Activated CD8-positive, alpha-beta memory T cell treated with anti-CD3 and anti-CD28 coated beads, Interleukin-2, amount 10 ng/mL, durations not matched to agents 7 days and 5 days (primary cell): ENCODE results near the gene TIMM22. TPM values are rescaled to one million over a fixed set of nuclear protein-coding genes. Genes with fewer than 3 reads are reported as not detected.

Source experiments
- ATAC-seq: fragments of 150-1000 bp; cut with Tn5 transposase; one replicate; pipeline ENCODE4 v1.10.0; 2021; ENCODE audit warnings: moderate library complexity
- CTCF ChIA-PET: fragments of 350-600 bp; sonication (Branson Sonifier 250); formaldehyde crosslinking; loops from one replicate; lab custom pipeline; 2021; ENCODE audit warnings: antibody characterized with exemption; lab: Charles Lee
- DNase-seq: peaks from one replicate; pipeline ENCODE4 v3.0.0-alpha.2; 2020
- H3K27ac Mint-ChIP-seq: one replicate; pipeline ENCODE4 v1.8.0; 2021; ENCODE audit warnings: mild to moderate bottlenecking, mixed read lengths
- H3K27me3 Mint-ChIP-seq: one replicate; pipeline ENCODE4 v1.8.0; 2021; ENCODE audit warnings: mixed read lengths
- H3K36me3 Mint-ChIP-seq: one replicate; pipeline ENCODE4 v1.8.0; 2021; ENCODE audit warnings: mild to moderate bottlenecking, mixed read lengths
- H3K4me1 Mint-ChIP-seq: one replicate; pipeline ENCODE4 v1.8.0; 2021; ENCODE audit warnings: mixed read lengths
- H3K4me3 Mint-ChIP-seq: one replicate; pipeline ENCODE4 v1.8.0; 2021; ENCODE audit warnings: mild to moderate bottlenecking, moderate library complexity, mixed read lengths
- H3K9me3 Mint-ChIP-seq: one replicate; pipeline ENCODE4 v1.8.0; 2022; ENCODE audit warnings: low read depth, mixed read lengths
- total RNA-seq, 2 experiments: library from RNA; stranded (reverse); gene quantifications; one replicate each; pipeline ENCODE4 v1.2.3, GENCODE V29; 2021

TIMM22 gene
- total RNA-seq, 2 experiments from 2014 or later = 9.7 to 12.5 TPM

GRCh38 chr17:998111-998510, 1.2 kb downstream of the TIMM22 start:
- Mint-ChIP-seq H3K27ac (peak overlapping the region; percentile 97), H3K27me3 (no peaks in the 10 kb centered on the region), H3K4me3 (peak overlapping the region; percentile 97), H3K36me3 (peaks cover 15% of the 10 kb centered on the region), H3K4me1 (peaks cover 25% of the 10 kb centered on the region), H3K9me3 (peaks cover 2% of the 10 kb centered on the region)
- CTCF ChIA-PET = interaction anchor here (0.9 to 5.2 kb wide), 6 partner anchors 17 to 283 kb away, joined by 5 to 42 read pairs (median 12); partner anchors contain the start of genes GEMIN4, GLOD4, MRM3 and VPS53
- DNase-seq (no peak), ATAC-seq (no peak)

GRCh38 chr17:1000597-1001461, 3.9 kb downstream of the TIMM22 start:
- ATAC-seq (no peak), DNase-seq (no peak)
- H3K36me3 Mint-ChIP-seq = peaks cover 16% of the 10 kb centered on the region
- H3K27ac Mint-ChIP-seq = no peak overlapping the region
- H3K9me3 Mint-ChIP-seq = no peaks in the 10 kb centered on the region
- CTCF ChIA-PET = interaction anchor here (0.9 to 5.2 kb wide), 6 partner anchors 18 to 206 kb away, joined by 3 to 42 read pairs (median 4); partner anchors contain the start of gene NXN
- no peak overlapping the region for H3K4me3 Mint-ChIP-seq
- H3K4me1 Mint-ChIP-seq = peaks cover 25% of the 10 kb centered on the region
- H3K27me3 Mint-ChIP-seq = no peaks in the 10 kb centered on the region

- CTCF ChIA-PET = interaction anchor here (0.9 to 2.5 kb wide), 3 partner anchors 19 to 206 kb away, joined by 3 to 8 read pairs (median 3); no protein-coding TSS in a partner anchor
- peaks cover 22% of the 10 kb centered on the region for H3K4me1 Mint-ChIP-seq
- no peak for ATAC-seq
- H3K36me3 Mint-ChIP-seq = peaks cover 17% of the 10 kb centered on the region
- no peaks in the 10 kb centered on the region for H3K27me3 Mint-ChIP-seq
- DNase-seq = no peak
- no peak overlapping the region for H3K4me3 Mint-ChIP-seq
- H3K9me3 Mint-ChIP-seq = no peaks in the 10 kb centered on the region
- H3K27ac Mint-ChIP-seq = no peak overlapping the region
These were observed 4.9 kb downstream of the TIMM22 start for GRCh38 chr17:1001640-1002411.

DNA sequence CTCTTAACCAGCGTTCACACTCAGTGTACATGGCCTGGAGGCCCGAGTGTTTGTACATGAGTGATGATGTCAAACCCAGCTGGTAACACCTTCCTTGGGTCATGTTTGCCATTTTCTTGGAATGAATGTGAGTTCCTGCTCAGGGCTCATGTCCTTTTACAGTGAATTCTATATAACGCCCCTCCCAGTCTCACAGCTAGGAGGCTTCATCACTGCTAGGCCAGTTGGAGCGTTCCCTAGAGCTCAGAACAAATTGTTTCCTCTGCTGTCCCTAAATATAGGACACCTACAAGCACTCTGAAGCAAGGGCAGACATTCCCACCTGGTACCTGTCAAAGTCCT, 5.5 kb downstream of the TIMM22 start:
- H3K27me3 Mint-ChIP-seq = no peaks in the 10 kb centered on the region
- no peaks in the 10 kb centered on the region for H3K9me3 Mint-ChIP-seq
- CTCF ChIA-PET = interaction anchor here (2.5 kb wide), 1 partner anchor 56 kb away, joined by 8 read pairs; no protein-coding TSS in a partner anchor
- no peak for DNase-seq
- no peak overlapping the region for H3K4me3 Mint-ChIP-seq
- H3K4me1 Mint-ChIP-seq = peaks cover 22% of the 10 kb centered on the region
- no peak for ATAC-seq
- peaks cover 18% of the 10 kb centered on the region for H3K36me3 Mint-ChIP-seq
- no peak overlapping the region for H3K27ac Mint-ChIP-seq

- no peak for ATAC-seq
- H3K9me3 Mint-ChIP-seq = no peaks in the 10 kb centered on the region
- CTCF ChIA-PET = interaction anchor here (2.5 kb wide), 1 partner anchor 55 kb away, joined by 8 read pairs; no protein-coding TSS in a partner anchor
- peaks cover 16% of the 10 kb centered on the region for H3K4me1 Mint-ChIP-seq
- DNase-seq = no peak
- H3K36me3 Mint-ChIP-seq = peaks cover 18% of the 10 kb centered on the region
- H3K27me3 Mint-ChIP-seq = no peaks in the 10 kb centered on the region
- no peak overlapping the region for H3K4me3 Mint-ChIP-seq
- no peak overlapping the region for H3K27ac Mint-ChIP-seq
These were observed 6.0 kb downstream of the TIMM22 start for GRCh38 chr17:1002771-1003555.

DNA sequence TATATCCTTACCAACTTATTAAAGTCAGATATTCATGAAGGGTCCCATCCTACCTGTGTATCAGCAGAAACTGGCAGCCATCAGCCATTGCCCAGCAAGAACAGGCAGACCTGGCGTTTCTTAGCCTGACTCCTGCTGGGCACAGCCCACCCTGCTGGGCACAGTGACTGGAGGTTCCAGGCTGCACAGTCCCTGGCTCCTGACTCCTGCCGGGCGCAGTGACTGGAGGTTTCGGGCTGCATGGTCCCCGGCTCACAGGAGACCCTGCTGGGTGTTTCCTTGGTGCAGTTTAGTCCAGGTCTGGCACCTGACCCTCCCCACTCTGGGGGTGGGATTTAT, 6.7 kb downstream of the TIMM22 start:
- Mint-ChIP-seq H3K9me3 (no peaks in the 10 kb centered on the region), H3K36me3 (peaks cover 18% of the 10 kb centered on the region), H3K4me3 (no peak overlapping the region), H3K27ac (no peak overlapping the region), H3K27me3 (no peaks in the 10 kb centered on the region), H3K4me1 (peaks cover 10% of the 10 kb centered on the region)
- ATAC-seq (no peak), DNase-seq (no peak)
- CTCF ChIA-PET = no interaction called here

DNA sequence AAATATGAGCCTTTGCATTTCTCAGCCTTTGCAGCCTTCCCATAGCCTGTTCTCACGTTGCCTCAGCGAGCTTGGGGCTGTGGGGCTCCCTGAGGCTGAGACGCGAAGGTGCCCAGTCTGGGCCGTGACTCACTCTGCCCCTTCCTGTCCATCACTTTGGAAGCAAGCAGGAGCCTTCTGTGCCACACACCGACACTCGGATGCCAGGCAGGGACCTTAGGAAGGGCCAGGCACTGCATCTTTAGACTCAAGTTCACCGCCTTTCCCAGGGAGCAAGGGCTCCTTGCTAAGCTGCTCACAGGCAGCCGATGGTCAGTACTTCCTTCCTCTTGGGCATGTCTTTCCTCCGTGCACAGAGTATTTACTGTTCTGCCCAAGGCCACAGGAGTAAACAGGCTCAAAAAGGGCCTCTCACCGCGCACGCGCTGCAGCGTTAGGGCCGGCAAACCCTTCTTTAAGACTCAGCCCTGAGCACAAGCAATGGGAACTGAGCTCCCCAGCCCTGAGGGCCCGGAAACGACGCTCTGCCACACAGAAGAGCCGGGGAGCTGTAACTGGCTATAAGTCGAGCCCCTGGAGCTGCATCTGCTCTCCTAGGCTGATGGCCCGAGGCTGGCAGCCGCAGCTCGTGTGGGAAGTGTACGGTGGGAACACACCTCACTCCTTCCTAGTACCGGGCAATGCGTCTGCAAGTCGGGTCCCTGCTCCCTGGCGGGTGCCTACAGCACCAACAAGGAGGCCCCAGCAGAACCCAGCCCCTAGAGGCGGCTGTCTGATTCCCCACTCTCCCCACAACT, 7.2 kb downstream of the TIMM22 start:
- CTCF ChIA-PET = interaction anchor here (0.6 to 1.1 kb wide), 2 partner anchors 52 to 54 kb away, joined by 3 to 5 read pairs; no protein-coding TSS in a partner anchor
- Mint-ChIP-seq H3K27ac (no peak overlapping the region), H3K4me3 (no peak overlapping the region), H3K4me1 (peaks cover 5% of the 10 kb centered on the region), H3K36me3 (peaks cover 18% of the 10 kb centered on the region), H3K27me3 (no peaks in the 10 kb centered on the region), H3K9me3 (no peaks in the 10 kb centered on the region)
- DNase-seq (no peak), ATAC-seq (no peak)

DNA sequence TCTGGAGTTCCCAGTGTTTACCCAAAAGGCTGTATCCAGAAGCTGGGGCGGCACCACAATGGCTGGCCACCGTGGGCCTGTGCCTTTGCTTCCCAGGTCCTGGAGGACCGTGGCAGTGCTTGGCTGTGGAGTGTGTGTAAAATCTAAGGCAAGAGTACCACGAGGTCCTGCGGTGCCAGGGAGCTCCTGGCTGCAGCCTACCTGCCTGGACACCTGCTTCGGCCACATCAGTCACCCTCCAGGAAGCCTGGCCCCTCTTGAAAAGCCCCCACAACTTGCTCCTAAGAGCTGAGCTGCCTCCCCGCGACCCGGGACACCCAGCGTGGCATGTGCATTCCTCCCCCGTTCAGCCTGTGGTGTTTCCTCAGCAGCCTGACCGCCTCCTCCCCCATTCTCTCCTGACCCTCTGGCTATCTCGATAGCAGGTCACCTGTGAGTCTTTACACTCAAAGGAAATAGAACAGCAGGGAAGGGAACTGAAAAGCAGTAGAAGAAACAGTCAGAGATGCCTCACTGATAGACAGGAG, 7.9 kb downstream of the TIMM22 start:
- Mint-ChIP-seq H3K4me3 (no peak overlapping the region), H3K4me1 (no peaks in the 10 kb centered on the region), H3K9me3 (no peaks in the 10 kb centered on the region), H3K27me3 (no peaks in the 10 kb centered on the region), H3K27ac (no peak overlapping the region), H3K36me3 (peaks cover 13% of the 10 kb centered on the region)
- DNase-seq = no peak
- CTCF ChIA-PET = interaction anchor here (0.6 to 1.1 kb wide), 2 partner anchors 51 to 53 kb away, joined by 3 to 5 read pairs; no protein-coding TSS in a partner anchor
- no peak for ATAC-seq

DNA sequence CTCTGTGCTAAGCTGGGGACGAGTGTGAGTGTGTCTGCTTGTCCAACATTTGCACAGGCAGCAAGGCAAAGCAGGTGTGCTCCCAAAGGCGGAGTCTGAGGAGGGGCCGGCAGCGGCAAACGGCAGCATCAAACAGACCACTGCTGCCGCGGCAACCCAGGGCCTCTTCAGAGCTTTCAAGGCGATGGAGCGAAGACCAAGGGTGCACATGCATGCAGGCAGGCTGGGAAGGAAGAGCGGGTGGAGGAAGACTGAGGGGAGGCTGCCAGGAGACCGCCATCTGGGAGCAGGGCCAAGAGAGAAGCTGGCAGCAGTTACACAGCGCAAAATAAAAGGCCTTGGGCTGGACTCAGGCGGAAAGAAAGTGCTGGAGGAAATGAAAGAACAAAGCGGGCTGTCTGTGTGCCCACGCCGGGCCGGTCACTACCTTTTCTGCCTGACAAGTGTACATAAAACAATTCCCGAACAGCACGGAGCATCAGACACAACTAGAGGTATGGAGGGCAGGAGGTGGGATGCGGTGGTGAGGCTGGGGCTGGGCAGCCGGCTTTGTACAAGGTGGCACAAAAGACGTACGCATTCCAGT, 8.5 kb downstream of the TIMM22 start:
- Mint-ChIP-seq H3K4me3 (no peak overlapping the region), H3K9me3 (no peaks in the 10 kb centered on the region), H3K36me3 (peaks cover 10% of the 10 kb centered on the region), H3K27ac (no peak overlapping the region), H3K27me3 (no peaks in the 10 kb centered on the region), H3K4me1 (no peaks in the 10 kb centered on the region)
- CTCF ChIA-PET = no interaction called here
- no peak for ATAC-seq
- no peak for DNase-seq

- DNase-seq (no peak), ATAC-seq (no peak)
- Mint-ChIP-seq H3K27me3 (no peaks in the 10 kb centered on the region), H3K9me3 (no peaks in the 10 kb centered on the region), H3K27ac (no peak overlapping the region), H3K36me3 (peaks cover 9% of the 10 kb centered on the region), H3K4me1 (no peaks in the 10 kb centered on the region), H3K4me3 (no peak overlapping the region)
- CTCF ChIA-PET = no interaction called here
These were observed 9.1 kb downstream of the TIMM22 start for GRCh38 chr17:1006054-1006453.

DNA sequence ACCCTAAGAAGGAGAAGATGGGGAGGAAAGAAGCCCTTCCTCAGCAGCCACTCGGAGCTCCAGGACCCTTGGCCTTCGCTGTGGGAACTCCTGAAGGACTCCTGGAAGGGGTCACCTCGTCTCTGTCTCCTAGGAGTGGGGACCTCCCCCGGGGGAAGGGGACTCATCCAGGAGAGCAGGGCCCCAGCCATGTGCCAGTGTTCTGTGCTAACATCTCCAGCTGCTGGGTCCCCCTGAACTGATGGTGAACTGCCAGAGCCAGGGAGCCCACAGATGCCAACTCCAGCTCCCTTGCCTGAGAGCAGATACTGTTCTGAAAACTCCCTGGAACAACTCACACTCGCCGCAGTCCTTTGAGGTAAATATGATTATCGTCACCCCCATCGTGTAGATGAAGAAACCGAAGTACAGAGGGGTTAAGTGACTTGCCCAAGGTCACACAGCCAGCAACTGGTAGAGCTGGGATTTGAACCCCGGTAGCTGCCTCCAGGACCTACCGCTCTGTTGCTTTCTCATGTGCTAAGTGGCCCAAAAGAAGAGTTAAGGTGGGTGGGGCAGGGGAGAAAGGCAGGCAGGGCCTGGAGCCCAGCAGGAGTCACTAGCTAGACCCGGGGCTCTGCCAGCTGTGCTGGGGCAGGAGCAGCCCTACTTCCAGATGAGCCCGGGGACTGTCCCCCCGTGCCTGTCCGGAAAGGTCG, 10.5 kb downstream of the TIMM22 start:
- Mint-ChIP-seq H3K4me1 (no peaks in the 10 kb centered on the region), H3K4me3 (no peak overlapping the region), H3K27me3 (no peaks in the 10 kb centered on the region), H3K27ac (no peak overlapping the region), H3K36me3 (peaks cover 3% of the 10 kb centered on the region), H3K9me3 (no peaks in the 10 kb centered on the region)
- CTCF ChIA-PET = interaction anchor here (1.1 kb wide), 1 partner anchor 26 kb away, joined by 3 read pairs; no protein-coding TSS in a partner anchor
- ATAC-seq (no peak), DNase-seq (no peak)
